ENCODE data around the gene ANXA4. TPM values are rescaled to one million over a fixed set of nuclear protein-coding genes. Genes with fewer than 3 reads are reported as not detected.

ANXA4 gene
- total RNA-seq, 1 donor from 2014 or later = 15.0 TPM

- FAIRE-seq = no peak
Measured at GRCh38 chr2:69816923-69817542, 75.1 kb downstream of the ANXA4 start.

GRCh38 chr2:69817729-69818501 is 76.0 kb downstream of the ANXA4 start:
- no peak overlapping the region for H3K4me3 ChIP-seq (ENCODE audit: low read depth, low read length)
- no peak for FAIRE-seq
- no peaks in the 10 kb centered on the region for H3K27me3 ChIP-seq (ENCODE audit: control insufficient read depth, insufficient read depth, low read length)
- TF ChIP-seq, protein P1, sequence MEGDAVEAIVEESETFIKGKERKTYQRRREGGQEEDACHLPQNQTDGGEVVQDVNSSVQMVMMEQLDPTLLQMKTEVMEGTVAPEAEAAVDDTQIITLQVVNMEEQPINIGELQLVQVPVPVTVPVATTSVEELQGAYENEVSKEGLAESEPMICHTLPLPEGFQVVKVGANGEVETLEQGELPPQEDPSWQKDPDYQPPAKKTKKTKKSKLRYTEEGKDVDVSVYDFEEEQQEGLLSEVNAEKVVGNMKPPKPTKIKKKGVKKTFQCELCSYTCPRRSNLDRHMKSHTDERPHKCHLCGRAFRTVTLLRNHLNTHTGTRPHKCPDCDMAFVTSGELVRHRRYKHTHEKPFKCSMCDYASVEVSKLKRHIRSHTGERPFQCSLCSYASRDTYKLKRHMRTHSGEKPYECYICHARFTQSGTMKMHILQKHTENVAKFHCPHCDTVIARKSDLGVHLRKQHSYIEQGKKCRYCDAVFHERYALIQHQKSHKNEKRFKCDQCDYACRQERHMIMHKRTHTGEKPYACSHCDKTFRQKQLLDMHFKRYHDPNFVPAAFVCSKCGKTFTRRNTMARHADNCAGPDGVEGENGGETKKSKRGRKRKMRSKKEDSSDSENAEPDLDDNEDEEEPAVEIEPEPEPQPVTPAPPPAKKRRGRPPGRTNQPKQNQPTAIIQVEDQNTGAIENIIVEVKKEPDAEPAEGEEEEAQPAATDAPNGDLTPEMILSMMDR (IDR thresholded peaks at IDR 0.05; ENCODE audit: insufficient read depth, low read length, severe bottlenecking) = no peak
- DNase-seq (ENCODE audit: low read depth) = no peak
- peaks cover 16% of the 10 kb centered on the region for H3K36me3 ChIP-seq (ENCODE audit: control insufficient read depth, insufficient read depth, low read length)

More at GRCh38 chr2:69816923-69817542, 75.1 kb downstream of the ANXA4 start:
- TF ChIP-seq, protein P1 (IDR thresholded peaks at IDR 0.05; ENCODE audit: insufficient read depth, low read length, severe bottlenecking) = peak; percentile 63
- peak; percentile 90 for DNase-seq (ENCODE audit: low read depth)
- Histone ChIP-seq H3K36me3 (ENCODE audit: control insufficient read depth, insufficient read depth, low read length) (peaks cover 18% of the 10 kb centered on the region), H3K27me3 (ENCODE audit: control insufficient read depth, insufficient read depth, low read length) (no peaks in the 10 kb centered on the region), H3K4me3 (ENCODE audit: low read depth, low read length) (no peak overlapping the region)

DNA sequence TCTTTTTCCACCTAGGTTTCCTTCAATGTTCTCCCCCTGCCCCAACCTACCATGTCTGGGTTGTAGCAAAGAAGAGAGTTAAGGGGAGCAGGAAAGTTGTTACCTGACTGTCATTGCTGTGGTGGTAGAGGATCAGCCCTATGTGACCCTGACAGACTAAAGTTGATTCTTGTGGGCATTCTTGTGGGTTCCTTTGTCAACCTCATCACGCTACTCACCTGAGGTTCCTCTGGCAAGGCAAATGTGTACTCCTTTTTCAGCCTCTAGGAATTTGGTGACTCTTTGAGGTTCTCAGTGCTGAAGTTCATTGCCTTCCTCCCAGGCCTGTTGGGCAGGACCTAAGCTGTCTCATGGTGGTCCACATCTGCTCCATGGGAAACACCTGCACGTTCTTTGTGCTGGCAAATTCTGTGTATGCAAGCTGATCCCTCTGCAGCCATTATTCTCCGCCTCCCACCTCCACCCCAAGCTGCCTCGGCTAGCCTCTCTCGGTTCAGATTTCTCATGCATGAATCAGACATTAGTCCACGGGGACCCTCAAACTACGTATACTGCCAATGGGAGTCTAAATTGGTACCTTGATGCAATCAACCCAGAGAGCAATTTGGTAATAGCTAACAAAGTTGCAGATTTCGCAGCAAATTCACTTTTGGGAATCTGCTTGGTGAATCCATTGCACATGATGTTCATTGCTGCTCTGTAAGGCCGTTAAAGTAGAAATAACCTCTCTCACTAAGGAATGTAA is 86.0 kb downstream of the ANXA4 start:
- DNase-seq (ENCODE audit: low read depth) (peak; percentile 13), FAIRE-seq (no peak)
- H3K36me3 ChIP-seq (ENCODE audit: control insufficient read depth, insufficient read depth, low read length) = no peaks in the 10 kb centered on the region
- no peak overlapping the region for H3K4me3 ChIP-seq (ENCODE audit: low read depth, low read length)
- TF ChIP-seq, protein P1 (IDR thresholded peaks at IDR 0.05; ENCODE audit: insufficient read depth, low read length, severe bottlenecking) = no peak
- no peaks in the 10 kb centered on the region for H3K27me3 ChIP-seq (ENCODE audit: control insufficient read depth, insufficient read depth, low read length)

DNA sequence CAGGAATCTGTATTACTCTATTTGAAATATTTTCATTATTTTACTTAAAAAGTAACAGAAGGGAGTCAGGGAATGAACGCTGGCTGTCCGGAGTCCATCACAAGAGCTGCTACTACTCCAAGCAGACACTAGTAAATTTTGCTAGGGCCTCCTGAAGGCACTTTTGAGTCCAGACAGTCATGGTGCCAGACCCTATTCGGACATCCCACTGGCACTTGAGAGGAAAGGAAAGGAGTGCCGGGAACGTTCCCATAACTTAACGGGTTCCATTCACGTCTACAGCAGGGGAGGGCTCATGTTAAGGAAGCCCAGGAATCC is 87.0 kb downstream of the ANXA4 start:
- H3K4me3 ChIP-seq (ENCODE audit: low read depth, low read length) = peak overlapping the region; percentile 97
- H3K36me3 ChIP-seq (ENCODE audit: control insufficient read depth, insufficient read depth, low read length) = no peaks in the 10 kb centered on the region
- no peak for FAIRE-seq
- TF ChIP-seq, protein P1 (IDR thresholded peaks at IDR 0.05; ENCODE audit: insufficient read depth, low read length, severe bottlenecking) = no peak
- DNase-seq (ENCODE audit: low read depth) = no peak
- no peaks in the 10 kb centered on the region for H3K27me3 ChIP-seq (ENCODE audit: control insufficient read depth, insufficient read depth, low read length)

GRCh38 chr2:69829256-69830044 is 87.5 kb downstream of the ANXA4 start, which contains the start of gene GMCL1:
Gene GMCL1, plus strand, starts transcription at chr2:69829660. Its CDS starts 233 bp downstream, at chr2:69829893.
- TF ChIP-seq, protein P1 (IDR thresholded peaks at IDR 0.05; ENCODE audit: insufficient read depth, low read length, severe bottlenecking) = no peak
- Histone ChIP-seq H3K27me3 (ENCODE audit: control insufficient read depth, insufficient read depth, low read length) (no peaks in the 10 kb centered on the region), H3K4me3 (ENCODE audit: low read depth, low read length) (peak within 1 kb of the TSS; percentile 97), H3K36me3 (ENCODE audit: control insufficient read depth, insufficient read depth, low read length) (no peaks in the 10 kb centered on the region)
- DNase-seq (ENCODE audit: low read depth) (peak; percentile 92), FAIRE-seq (no peak)
